Measurements from ENCODE around the gene FBF1. TPM values are rescaled to one million over a fixed set of nuclear protein-coding genes. Genes with fewer than 3 reads are reported as not detected.
A peak's percentile ranks its signal among the peaks of the same experiment; 100 is the strongest.

FBF1 gene
- total and polyA plus RNA-seq, 9 of the 15 experiments (the other 6 are each of a cell fraction or from before 2014, with no cell fraction given): 0.46 to 14.9 (median 7.5) TPM

DNA sequence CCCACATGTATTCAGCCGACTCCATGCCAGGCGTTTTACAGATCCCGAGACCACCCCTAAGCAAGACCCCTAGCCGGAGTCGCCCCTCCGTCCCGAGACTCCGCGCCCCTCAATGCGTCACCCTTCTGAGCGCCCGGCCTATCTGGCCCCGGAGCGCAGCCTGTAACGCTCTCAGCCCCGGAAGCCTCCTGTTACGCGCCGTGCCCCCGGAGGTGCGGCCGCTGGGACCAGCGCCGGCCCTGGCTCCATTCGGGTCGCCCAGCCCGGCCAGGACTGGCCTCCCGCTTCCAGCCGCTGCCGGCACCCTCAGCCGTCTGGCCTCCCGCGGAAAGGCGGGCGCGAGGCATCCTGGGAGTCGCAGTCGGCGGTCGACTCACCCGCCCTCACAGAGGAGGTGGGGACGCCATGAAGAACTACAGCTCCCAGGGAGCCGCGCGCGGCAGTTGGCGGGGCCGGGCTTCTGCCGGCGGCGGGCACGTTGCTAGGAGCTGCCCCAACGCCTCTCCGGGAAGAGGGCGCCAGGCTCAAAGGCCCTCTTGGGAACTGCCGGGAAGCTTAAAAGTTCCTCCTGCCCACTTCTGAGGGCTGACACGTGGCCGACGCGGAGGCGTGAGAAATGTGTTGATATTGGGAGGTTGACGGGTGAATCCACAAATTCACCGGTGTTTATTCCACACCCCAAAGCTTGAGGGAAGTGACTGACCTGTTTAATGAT, at the start of gene FBF1 (continued):
- TF ChIP-seq ESRRB (CRISPR knock-in tag; IDR thresholded peaks at IDR 0.05; ENCODE audit: borderline replicate concordance) (no peak), CBX8 (IDR thresholded peaks at IDR 0.05; ENCODE audit: borderline replicate concordance, extremely low read depth, low read depth, low read length, poor library complexity, severe bottlenecking) (no peak), BMI1 (IDR thresholded peaks at IDR 0.05; ENCODE audit: low read length) (0 out of 2 replicates have a peak, but pooled peaks have one; percentile 43), GABPA (tag; conservative IDR thresholded peaks at IDR 0.05; ENCODE audit: low read depth) (peak; percentile 54), MTA3 (IDR thresholded peaks at IDR 0.05; ENCODE audit: borderline replicate concordance) (no peak), ZBTB1 (CRISPR knock-in tag; IDR thresholded peaks at IDR 0.05; ENCODE audit: borderline replicate concordance, low read depth) (peak; percentile 58; the same call in 1 of the 2 replicates), MBD2 (IDR thresholded peaks at IDR 0.05; ENCODE audit: borderline replicate concordance, low read depth) (peak; percentile 82), MXI1 (IDR thresholded peaks at IDR 0.05; ENCODE audit: low read depth, low read length) (peak; percentile 83; the same call in 1 of the 2 replicates), SUPT5H (IDR thresholded peaks at IDR 0.05) (peak; percentile 98), KHSRP (IDR thresholded peaks at IDR 0.05) (no peak), ZC3H11A (IDR thresholded peaks at IDR 0.05; ENCODE audit: low read depth, low read length) (no peak), HSF4 (CRISPR knock-in tag; IDR thresholded peaks at IDR 0.05; ENCODE audit: borderline replicate concordance) (no peak), RAD21 (CRISPR knock-in tag; conservative IDR thresholded peaks at IDR 0.05 in 1 of 2, IDR thresholded peaks at IDR 0.05 in 1 of 2) (no peak), ARNT (IDR thresholded peaks at IDR 0.05) (no peak), PTTG1 (tag; IDR thresholded peaks at IDR 0.05; ENCODE audit: low read depth) (no peak), ZBTB17 (CRISPR knock-in tag; IDR thresholded peaks at IDR 0.05) (peak; percentile 93), ZNF316 (IDR thresholded peaks at IDR 0.05) (no peak), ZNF586 (CRISPR knock-in tag; conservative IDR thresholded peaks at IDR 0.05) (no peak), ZNF76 (CRISPR knock-in tag; IDR thresholded peaks at IDR 0.05; ENCODE audit: borderline replicate concordance) (0 out of 2 replicates have a peak, but pooled peaks have one; percentile 60), MAFG (tag; conservative IDR thresholded peaks at IDR 0.05) (no peak), TAF15 (IDR thresholded peaks at IDR 0.05; ENCODE audit: low read depth, low read length) (no peak)
- TF ChIP-seq, protein P1, sequence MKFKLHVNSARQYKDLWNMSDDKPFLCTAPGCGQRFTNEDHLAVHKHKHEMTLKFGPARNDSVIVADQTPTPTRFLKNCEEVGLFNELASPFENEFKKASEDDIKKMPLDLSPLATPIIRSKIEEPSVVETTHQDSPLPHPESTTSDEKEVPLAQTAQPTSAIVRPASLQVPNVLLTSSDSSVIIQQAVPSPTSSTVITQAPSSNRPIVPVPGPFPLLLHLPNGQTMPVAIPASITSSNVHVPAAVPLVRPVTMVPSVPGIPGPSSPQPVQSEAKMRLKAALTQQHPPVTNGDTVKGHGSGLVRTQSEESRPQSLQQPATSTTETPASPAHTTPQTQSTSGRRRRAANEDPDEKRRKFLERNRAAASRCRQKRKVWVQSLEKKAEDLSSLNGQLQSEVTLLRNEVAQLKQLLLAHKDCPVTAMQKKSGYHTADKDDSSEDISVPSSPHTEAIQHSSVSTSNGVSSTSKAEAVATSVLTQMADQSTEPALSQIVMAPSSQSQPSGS (CRISPR knock-in tag; IDR thresholded peaks at IDR 0.05): no peak
- TF ChIP-seq, protein P2, sequence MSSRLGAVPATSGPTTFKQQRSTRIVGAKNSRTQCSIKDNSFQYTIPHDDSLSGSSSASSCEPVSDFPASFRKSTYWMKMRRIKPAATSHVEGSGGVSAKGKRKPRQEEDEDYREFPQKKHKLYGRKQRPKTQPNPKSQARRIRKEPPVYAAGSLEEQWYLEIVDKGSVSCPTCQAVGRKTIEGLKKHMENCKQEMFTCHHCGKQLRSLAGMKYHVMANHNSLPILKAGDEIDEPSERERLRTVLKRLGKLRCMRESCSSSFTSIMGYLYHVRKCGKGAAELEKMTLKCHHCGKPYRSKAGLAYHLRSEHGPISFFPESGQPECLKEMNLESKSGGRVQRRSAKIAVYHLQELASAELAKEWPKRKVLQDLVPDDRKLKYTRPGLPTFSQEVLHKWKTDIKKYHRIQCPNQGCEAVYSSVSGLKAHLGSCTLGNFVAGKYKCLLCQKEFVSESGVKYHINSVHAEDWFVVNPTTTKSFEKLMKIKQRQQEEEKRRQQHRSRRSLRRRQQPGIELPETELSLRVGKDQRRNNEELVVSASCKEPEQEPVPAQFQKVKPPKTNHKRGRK (tag; IDR thresholded peaks at IDR 0.05): no peak
- TF ChIP-seq, protein P3, sequence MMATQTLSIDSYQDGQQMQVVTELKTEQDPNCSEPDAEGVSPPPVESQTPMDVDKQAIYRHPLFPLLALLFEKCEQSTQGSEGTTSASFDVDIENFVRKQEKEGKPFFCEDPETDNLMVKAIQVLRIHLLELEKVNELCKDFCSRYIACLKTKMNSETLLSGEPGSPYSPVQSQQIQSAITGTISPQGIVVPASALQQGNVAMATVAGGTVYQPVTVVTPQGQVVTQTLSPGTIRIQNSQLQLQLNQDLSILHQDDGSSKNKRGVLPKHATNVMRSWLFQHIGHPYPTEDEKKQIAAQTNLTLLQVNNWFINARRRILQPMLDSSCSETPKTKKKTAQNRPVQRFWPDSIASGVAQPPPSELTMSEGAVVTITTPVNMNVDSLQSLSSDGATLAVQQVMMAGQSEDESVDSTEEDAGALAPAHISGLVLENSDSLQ (IDR thresholded peaks at IDR 0.05): no peak
- TF ChIP-seq, protein P4, sequence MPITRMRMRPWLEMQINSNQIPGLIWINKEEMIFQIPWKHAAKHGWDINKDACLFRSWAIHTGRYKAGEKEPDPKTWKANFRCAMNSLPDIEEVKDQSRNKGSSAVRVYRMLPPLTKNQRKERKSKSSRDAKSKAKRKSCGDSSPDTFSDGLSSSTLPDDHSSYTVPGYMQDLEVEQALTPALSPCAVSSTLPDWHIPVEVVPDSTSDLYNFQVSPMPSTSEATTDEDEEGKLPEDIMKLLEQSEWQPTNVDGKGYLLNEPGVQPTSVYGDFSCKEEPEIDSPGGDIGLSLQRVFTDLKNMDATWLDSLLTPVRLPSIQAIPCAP (CRISPR knock-in tag; IDR thresholded peaks at IDR 0.05; ENCODE audit: borderline replicate concordance): no peak
